ENCODE data around the gene MED29.

Gene MED29

DNA sequence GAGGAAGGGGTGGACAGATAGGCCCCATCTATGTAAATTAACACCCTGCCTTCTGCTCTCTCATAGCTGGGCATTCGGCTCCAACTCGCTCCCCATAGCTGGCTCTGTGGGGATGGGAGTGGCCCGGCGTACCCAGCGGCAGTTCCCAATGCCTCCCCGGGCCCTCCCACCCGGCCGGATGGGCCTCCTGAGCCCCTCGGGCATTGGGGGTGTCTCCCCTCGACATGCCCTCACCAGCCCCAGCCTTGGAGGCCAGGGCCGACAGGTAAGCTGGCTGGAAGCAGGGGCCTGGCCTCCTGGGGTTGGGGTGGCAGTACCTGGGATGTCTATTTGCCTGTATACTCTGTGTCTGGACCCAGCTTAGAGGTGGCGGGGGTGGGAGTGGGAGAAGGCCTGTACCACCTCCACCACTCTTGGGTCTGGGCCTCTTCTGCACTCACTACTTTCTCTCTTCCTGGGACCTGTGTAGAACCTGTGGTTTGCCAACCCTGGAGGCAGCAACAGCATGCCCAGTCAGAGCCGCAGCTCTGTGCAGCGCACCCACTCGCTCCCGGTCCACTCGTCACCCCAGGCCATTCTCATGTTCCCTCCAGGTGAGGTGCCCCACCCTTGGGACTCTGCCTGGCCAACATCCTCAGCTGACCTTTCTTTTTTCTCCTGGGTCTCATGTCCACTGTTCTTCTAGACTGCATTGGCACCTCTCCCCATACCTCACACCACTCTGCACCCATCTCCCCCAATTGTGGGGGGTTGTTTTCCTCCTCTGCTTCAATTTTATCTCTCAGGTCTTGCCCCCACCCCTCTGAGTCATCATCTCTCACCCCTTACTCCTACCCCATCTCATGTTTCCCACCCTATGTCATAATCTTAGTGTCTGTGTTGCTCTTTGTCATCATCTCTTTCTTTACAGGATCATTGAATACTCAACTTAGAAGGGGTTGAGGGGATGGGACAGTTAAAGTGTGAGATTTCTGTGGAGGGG lies 10.4 kb upstream of the MED29 start:
- Histone ChIP-seq H3K27ac (no peak overlapping the region), H3K4me1 (ENCODE audit: low read depth, poor library complexity, severe bottlenecking) (no peaks in the 10 kb centered on the region), H2AFZ (ENCODE audit: low read depth) (no peak overlapping the region), H3K36me3 (ENCODE audit: insufficient read depth) (peaks cover 4% of the 10 kb centered on the region; the same call in 1 of the 2 replicates), H3K79me2 (ENCODE audit: insufficient read depth, low read depth) (no peaks in the 10 kb centered on the region), H3K9ac (no peak overlapping the region), H3K27me3 (ENCODE audit: insufficient read depth, low read depth) (no peaks in the 10 kb centered on the region), H4K20me1 (ENCODE audit: insufficient read depth) (no peaks in the 10 kb centered on the region), H3K4me3 (IDR thresholded peaks at IDR 0.05; ENCODE audit: insufficient read depth, low read depth, low read length) (no peak overlapping the region), H3K4me2 (no peak overlapping the region)
- TF ChIP-seq, protein P1, sequence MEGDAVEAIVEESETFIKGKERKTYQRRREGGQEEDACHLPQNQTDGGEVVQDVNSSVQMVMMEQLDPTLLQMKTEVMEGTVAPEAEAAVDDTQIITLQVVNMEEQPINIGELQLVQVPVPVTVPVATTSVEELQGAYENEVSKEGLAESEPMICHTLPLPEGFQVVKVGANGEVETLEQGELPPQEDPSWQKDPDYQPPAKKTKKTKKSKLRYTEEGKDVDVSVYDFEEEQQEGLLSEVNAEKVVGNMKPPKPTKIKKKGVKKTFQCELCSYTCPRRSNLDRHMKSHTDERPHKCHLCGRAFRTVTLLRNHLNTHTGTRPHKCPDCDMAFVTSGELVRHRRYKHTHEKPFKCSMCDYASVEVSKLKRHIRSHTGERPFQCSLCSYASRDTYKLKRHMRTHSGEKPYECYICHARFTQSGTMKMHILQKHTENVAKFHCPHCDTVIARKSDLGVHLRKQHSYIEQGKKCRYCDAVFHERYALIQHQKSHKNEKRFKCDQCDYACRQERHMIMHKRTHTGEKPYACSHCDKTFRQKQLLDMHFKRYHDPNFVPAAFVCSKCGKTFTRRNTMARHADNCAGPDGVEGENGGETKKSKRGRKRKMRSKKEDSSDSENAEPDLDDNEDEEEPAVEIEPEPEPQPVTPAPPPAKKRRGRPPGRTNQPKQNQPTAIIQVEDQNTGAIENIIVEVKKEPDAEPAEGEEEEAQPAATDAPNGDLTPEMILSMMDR (conservative IDR thresholded peaks at IDR 0.05; ENCODE audit: low read depth, low read length) = no peak

DNA sequence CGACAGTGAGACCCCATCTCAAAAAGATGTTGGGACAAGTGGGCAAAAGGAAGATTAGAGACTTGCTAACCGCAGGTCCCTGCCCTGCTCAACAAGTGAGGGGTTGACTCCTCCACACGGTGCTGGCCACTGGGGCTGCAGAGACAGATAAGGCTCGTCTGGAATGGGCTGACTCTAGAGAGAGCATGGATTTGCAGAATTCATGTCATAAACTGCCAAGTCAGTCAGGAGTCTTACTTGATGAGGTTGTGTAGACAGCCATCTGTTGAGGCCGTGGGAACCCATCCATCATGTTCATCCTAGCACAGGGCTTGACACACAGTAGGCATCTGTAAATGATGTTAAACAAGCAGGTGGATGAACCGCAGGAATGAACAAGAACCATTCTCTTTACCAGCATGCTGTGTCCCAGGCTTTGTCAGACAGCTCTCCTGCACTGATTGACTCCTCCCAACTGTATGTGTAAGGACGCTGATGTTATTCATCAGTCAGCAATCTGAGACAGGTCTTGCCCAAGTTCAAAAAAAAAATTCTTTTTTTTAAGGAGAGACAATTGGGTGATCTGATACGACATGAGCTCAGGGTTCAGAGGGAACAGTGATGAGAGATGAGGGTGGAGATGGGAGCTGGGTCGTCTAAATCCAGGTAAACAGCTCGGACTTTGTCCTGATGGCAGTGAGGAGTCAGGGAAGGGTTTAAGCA lies 9.1 kb upstream of the MED29 start:
- Histone ChIP-seq H3K4me1 (ENCODE audit: low read depth, poor library complexity, severe bottlenecking) (no peaks in the 10 kb centered on the region), H3K4me2 (no peak overlapping the region), H2AFZ (ENCODE audit: low read depth) (no peak overlapping the region), H3K9ac (no peak overlapping the region), H3K4me3 (IDR thresholded peaks at IDR 0.05; ENCODE audit: insufficient read depth, low read depth, low read length) (no peak overlapping the region), H3K79me2 (ENCODE audit: insufficient read depth, low read depth) (no peaks in the 10 kb centered on the region), H4K20me1 (ENCODE audit: insufficient read depth) (no peaks in the 10 kb centered on the region), H3K27me3 (ENCODE audit: insufficient read depth, low read depth) (no peaks in the 10 kb centered on the region), H3K27ac (no peak overlapping the region), H3K36me3 (ENCODE audit: insufficient read depth) (peaks cover 4% of the 10 kb centered on the region; the same call in 1 of the 2 replicates)
- TF ChIP-seq, protein P1 (conservative IDR thresholded peaks at IDR 0.05; ENCODE audit: low read depth, low read length) = no peak

DNA sequence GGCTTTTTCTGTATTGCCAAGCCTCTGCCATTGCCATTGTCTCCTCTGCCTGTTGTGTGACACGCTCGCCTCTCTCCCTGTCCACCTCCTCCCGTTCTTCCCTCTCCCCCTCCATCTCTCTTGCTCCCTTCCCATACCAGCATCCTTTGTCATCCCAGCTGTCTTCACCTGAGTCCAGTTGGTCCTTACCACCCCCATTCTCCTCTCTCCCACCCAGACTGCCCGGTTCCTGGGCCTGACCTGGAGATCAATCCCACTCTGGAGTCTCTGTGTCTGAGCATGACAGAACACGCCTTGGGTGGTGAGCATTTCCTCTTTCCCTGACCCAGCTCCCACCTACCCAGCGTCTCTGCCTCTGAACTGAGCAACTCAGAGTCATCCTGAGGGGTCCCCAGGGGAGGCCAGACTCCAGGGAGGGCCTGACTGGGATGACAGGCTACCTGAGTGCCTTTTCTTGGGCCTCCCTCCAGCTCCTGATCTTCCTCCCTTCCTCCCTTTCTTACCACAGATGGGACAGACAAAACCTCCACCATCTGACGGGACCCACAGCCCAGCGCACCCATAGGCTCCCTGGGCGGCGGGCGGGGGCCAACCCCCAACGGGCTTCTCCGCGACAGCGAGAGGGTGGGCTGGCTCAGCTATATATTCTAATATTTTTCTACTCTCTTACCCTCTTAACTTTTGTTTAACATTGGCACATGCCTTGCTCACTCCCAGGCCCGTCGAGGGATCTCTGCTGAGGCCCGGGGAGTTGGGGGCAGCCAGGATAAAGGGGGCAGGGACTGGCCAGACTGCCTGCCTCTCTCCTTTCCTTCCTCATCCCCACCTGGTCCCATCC lies 8.0 kb upstream of the MED29 start:
- Histone ChIP-seq H3K27me3 (ENCODE audit: insufficient read depth, low read depth) (no peaks in the 10 kb centered on the region), H3K27ac (no peak overlapping the region), H3K36me3 (ENCODE audit: insufficient read depth) (peaks cover 4% of the 10 kb centered on the region; the same call in 1 of the 2 replicates), H3K4me1 (ENCODE audit: low read depth, poor library complexity, severe bottlenecking) (no peaks in the 10 kb centered on the region), H2AFZ (ENCODE audit: low read depth) (no peak overlapping the region), H3K79me2 (ENCODE audit: insufficient read depth, low read depth) (no peaks in the 10 kb centered on the region), H4K20me1 (ENCODE audit: insufficient read depth) (no peaks in the 10 kb centered on the region), H3K4me2 (no peak overlapping the region), H3K9ac (no peak overlapping the region), H3K4me3 (IDR thresholded peaks at IDR 0.05; ENCODE audit: insufficient read depth, low read depth, low read length) (no peak overlapping the region)
- TF ChIP-seq, protein P1 (conservative IDR thresholded peaks at IDR 0.05; ENCODE audit: low read depth, low read length) = no peak
